ENCODE data around the gene CEBPZOS. TPM values are rescaled to one million over a fixed set of nuclear protein-coding genes. Genes with fewer than 3 reads are reported as not detected.

Gene CEBPZOS
- total RNA-seq, 1 donor from 2014 or later: 12.5 TPM

DNA sequence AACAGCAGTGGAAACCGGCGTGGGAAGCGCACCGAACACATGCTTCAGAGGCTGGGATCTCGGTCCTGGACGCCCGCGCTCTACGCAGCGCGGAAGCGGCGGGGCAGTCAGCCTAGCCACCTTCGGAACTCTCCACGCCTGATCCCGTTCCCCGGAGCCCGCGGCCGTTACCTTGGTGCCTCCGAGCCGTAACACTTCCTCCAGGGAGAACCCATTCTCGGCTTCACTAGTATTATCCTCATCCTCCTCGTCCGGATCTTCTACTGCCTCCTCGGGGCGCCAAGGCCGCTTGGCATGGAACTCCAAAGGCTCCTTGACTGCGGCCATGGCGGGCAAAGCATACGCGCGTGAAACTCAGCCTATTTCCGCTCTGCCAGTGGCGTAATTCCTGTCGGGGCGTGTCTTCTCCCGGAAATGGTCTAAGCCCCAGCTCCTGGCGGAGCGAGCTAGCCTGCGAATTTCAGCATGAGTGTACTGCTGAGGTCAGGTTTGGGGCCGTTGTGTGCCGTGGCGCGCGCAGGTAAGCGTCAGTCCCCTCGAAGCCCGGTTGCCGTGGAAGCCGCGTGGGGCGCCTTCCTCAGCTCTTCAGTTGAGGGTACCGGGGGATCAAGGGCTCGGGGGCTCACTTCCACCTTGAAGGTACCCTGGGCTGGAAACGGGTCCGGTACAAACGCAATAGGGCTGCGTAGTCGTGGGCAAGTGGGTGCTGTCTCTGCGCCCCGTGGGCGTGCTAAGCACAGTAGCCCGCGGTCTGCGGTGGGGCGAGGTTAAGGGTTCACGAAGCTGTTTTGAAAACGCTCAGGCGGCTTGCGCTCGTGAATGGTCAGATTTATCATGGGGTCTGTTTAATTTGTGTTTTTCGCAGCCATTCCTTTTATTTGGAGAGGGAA lies 35.2 kb downstream of the CEBPZOS start, which contains the start of the genes CEBPZ and NDUFAF7:
Gene CEBPZ, minus strand, starts transcription at position 356 of the 890 bp plus-strand sequence. Its CDS starts 29 bp downstream, at position 327.
Gene NDUFAF7, plus strand, starts transcription at position 418 of the 890 bp plus-strand sequence. Its CDS starts 48 bp downstream, at position 466.
- peak; percentile 81 for DNase-seq (ENCODE audit: low read depth, low spot score)

- DNase-seq (ENCODE audit: low read depth, low spot score): no peak
These were observed 36.0 kb downstream of the CEBPZOS start for GRCh38 chr2:37232131-37232933.

- DNase-seq (ENCODE audit: low read depth, low spot score): no peak
These were observed 47.1 kb downstream of the CEBPZOS start for GRCh38 chr2:37243435-37243834.

DNA sequence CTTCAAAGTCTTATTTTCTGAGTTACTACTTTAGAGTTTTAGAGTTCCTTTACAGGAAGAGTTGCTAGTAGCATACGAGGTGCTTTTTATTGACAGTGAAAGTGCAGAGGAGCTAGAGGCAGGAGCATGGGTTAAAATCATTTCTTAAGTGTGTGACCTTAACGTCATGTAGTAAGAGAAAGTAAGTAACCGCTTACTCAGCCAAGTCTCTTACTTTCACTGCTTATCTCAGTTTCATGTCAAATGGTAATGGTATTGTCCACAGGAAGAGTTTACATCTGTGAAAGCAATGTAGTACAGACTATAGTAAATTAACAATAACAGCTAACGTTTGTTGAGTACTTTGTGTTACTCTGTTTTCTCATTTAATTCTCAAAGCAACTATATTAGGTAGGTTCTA lies 47.7 kb downstream of the CEBPZOS start:
- DNase-seq (ENCODE audit: low read depth, low spot score): no peak

GRCh38 chr2:37244755-37245154 lies 48.5 kb downstream of the CEBPZOS start:
- DNase-seq (ENCODE audit: low read depth, low spot score): no peak

GRCh38 chr2:37246205-37246604 lies 49.9 kb downstream of the CEBPZOS start:
- DNase-seq (ENCODE audit: low read depth, low spot score): no peak

- DNase-seq (ENCODE audit: low read depth, low spot score): no peak
These were observed 54.8 kb downstream of the CEBPZOS start for GRCh38 chr2:37250869-37251740.

Other genes starting within 250 kb of the CEBPZOS start
- 19.6 and 34.3 TPM in 2 replicates for gene STRN, start 230.0 kb upstream of the CEBPZOS start, total RNA-seq
- 27.1 and 32.5 TPM in 2 replicates for gene HEATR5B, start 112.1 kb upstream of the CEBPZOS start, total RNA-seq
- gene GPATCH11, start 112.0 kb upstream of the CEBPZOS start, total RNA-seq: 7.3 and 9.8 TPM in 2 replicates
- 29.4 and 36.9 TPM in 2 replicates for gene EIF2AK2, start 39.5 kb upstream of the CEBPZOS start, total RNA-seq
- gene SULT6B1, start 7.8 kb upstream of the CEBPZOS start, total RNA-seq: not detected in 2 replicates
- gene CEBPZ, start 35.1 kb downstream of the CEBPZOS start, total RNA-seq: 49.6 and 69.3 TPM in 2 replicates
- gene NDUFAF7, start 35.2 kb downstream of the CEBPZOS start, total RNA-seq: 14.4 and 16.5 TPM in 2 replicates
- 84.1 and 88.3 TPM in 2 replicates for gene PRKD3, start 128.3 kb downstream of the CEBPZOS start, total RNA-seq
- 18.9 and 35.5 TPM in 2 replicates for gene QPCT, start 148.1 kb downstream of the CEBPZOS start, total RNA-seq

Data from pulmonary artery endothelial cell (primary cell).